AG08396 (cell line): Measurements from ENCODE around the gene PALMD.

Experiments used
- DNase-seq: peaks from one replicate; pipeline ENCODE4 v3.0.0; 2012; ENCODE audit warnings: low spot score, mixed read lengths

PALMD gene

DNA sequence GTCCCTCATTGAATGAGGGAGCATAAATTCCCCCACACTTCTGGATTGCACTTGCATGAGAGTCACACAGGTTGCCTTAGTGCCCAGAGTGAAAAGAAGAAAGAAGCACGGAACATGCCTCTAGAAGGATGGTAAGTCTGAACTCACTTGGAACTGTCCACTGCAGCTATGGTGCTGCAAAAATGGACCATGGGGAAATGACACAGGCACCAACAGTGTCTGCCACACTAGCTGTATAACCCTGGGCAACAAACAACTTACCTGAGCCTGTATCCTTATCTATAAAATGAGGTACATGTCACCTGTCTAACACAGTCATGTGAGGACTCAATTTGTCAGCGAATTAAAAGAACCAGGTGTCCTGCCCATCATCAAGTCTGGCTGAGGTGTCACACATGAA, 50.7 kb downstream of the PALMD start:
- DNase-seq: no peak

DNA sequence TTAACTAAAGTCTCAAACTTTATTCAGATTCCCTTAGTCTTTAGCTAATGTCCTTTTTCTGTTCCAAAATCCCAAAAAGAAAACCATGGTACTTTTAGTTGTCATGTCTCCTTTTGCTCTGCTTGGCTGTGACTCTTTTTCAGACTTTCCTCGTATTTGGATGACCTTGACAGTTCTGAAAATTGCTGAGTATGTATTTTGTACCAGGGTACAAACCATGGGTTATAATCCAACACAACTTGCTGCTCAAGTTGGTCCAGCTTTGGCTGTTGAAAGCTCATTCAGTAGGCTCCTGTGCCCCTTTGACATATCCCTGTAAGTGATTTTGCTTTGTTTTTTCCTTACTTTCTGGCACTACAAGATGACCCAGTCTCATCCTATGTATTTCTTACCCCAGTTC, 51.7 kb downstream of the PALMD start:
- DNase-seq: no peak

DNA sequence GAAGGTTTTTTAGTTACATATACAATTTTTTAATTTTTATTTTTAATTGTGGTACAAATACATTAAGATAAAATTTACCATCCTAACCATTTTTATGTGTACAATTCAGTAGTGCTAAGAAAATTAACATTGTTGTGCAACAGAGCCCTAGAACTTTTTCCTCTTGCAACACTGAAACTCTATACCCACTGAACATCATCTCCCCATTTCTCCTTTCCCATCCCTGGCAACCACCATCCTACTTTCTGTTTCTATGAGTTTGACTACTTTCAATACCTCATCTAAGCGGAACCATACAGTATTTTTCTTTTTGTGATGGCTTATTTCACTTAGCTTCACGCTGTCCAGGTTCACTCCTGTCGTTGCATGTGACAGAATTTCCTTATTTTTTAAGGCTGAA, 54.1 kb downstream of the PALMD start:
- DNase-seq: no peak

DNA sequence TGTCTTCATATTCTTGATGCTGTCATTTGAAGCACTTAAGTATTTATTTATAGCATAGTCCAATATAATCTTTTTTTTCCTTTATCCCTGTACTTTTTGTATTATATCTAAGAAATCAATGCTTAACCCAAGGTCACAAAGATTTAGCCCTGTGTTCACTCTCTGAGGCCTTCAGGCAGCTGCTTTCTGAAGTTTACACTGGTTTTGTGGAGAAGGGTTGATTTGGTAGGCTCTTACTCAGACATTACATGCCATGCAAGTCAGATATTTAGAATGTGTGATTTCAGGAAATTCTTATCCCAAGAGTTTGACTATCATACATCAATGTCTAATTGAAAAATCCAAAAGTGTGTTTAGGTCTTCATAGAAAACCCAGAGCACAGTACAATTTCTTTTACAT, 56.3 kb downstream of the PALMD start:
- no peak for DNase-seq

DNA sequence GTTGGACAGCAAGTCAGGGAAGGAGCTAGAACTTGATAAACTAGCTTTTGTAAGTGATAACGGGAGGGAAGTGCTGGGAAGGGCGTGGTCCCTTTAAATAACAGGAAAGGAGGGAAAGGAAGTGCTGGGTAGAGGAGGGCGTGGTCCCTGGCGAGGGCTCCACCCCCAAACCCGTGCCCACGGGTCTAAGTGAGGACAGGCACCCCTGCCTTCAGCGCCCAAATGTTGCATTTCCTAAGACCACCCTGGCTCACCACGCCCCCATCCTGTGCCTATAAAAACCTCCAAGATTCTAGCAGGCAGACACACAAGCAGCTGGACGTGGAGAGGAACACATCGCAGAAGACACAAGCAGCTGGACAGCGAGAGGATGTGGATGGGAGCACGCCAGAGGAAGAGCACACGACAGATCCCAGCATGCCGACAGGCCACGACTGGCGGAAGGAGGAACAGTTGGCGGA, 58.5 kb downstream of the PALMD start:
- no peak for DNase-seq

DNA sequence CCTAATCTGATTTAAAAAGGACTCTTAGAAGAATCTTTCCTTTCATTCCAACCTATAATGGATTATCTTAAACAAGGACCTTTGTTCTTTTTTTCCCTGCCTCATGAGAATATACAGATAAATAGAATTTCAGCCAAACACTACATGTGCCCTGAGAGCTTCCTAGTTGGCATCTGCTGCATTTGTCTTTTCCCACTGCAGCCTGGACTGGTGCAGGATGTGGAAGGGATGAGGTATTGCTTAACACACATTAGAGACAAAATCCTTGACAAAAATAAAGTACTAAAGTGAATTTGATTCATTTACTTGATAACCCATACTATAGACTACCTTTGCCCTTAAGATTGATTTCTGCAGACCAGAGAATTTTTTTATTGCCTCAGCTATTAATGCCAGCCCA, 59.5 kb downstream of the PALMD start:
- no peak for DNase-seq

DNA sequence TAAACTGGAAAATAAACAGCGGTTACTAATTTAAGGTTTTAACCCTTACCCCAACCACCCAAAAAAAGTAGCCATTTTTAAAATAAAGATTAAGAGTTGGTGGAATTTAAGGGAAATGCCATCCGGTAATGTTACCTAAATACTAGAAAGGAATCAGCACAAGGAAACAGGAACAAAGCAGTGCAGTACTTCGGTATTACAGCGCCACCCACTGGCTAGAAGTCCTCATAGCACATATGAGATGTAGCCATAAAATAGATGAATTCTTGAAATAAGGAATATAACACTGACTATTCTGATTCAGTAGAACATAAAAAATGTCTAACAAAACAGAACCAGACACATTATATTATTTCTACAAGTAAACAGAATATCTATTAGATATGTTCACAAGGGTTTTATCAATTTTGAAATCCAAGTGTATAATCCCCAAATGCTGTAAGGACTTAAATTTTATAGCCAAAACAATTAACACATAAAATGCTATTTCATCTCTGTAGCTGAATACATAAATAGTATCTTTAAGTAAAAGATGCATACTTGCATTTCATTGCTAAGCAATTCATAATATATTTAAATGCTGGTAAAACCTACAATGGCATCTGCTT, 61.7 kb downstream of the PALMD start:
- peak; percentile 28 for DNase-seq

DNA sequence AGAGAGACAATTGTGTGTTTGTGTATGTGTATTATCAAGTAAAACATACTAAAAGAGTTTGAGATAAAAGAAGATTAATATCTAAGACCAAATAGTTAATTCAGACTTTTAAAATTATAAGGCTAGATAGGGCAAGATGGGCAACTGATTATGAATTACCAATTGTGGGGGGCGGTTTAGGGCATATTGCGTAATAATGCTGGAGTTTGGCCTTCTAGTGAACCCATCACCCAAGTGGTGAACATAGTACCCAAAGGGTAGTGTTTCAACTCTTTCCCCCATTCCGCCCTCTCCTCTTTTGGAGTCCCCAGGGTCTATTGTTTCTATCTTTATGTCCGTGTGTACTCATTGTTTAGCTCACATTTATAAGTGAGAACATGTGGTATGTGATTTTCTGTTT, 65.1 kb downstream of the PALMD start:
- DNase-seq: no peak

DNA sequence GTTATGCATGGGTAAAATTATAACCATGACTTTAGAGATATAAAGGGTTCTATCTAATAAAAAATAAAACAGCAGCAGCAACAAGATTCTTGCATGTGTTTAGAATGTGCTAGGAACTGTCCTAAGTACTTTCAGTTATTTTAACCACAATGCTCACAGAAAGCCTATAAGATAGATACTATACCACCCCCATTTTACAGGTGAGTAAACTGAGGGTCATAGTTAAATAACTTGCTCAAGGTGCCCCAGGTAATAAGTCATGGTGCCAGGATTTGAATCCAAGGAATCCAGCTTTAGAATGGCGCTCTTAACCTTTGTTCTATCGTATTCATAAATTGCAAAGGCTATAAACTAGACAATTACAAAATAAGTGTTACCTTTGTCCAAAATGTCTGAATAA, 67.1 kb downstream of the PALMD start:
- no peak for DNase-seq

DNA sequence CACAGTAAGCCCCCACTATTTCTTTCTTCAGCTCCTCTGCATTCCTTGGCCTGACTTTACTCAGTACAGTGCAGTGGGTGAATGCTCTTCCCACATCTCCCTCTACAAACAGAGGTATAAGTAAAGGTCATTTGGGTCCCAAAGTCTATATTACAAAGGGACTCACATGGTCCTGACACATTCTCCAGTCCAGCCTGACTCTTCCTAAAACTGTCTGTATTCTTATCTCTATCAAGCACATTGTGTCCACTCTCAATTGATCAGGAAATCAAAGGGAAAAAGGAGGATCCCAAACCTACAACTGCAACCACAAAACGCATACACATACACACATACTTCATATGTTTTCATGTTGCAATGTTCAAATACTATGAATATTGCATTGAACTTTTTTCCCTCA, 71.1 kb downstream of the PALMD start:
- DNase-seq: no peak

DNA sequence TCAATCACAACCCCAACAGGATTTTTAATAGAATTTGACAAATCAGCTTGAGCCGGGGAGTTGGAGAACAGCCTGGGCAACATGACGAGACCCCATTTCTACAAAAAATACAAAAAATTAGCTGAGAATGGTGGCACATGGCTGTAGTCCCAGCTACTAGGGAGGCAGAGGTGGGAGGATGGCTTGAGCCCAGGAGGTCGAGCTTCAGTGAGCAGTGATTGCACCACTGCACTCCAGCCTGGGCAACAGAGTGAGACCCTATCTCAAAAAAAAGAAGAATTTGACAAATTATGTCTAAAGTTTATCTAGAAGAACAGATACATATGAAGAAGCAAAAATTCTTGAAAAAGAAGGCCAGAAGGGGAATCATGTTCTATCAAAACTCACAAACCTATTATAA, 77.3 kb downstream of the PALMD start:
- no peak for DNase-seq

DNA sequence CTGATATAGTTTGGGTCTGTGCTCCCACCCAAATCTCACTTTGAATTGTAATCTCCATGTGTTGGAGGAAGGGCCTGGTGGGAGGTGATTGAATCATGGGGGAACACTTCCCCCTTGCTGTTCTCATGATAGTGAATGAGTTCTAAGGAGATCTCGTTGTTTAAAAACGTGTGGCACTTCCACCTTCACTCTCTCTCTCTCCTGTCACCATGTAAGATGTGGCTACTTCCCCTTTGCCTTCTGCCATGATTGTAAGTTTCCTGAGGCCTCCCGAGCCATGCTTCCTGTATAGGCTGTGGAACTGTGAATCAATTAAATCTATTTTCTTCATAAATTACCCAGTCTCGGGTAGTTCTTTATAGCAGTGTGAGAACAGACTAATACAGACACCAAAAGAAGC, 80.1 kb downstream of the PALMD start:
- DNase-seq: no peak

DNA sequence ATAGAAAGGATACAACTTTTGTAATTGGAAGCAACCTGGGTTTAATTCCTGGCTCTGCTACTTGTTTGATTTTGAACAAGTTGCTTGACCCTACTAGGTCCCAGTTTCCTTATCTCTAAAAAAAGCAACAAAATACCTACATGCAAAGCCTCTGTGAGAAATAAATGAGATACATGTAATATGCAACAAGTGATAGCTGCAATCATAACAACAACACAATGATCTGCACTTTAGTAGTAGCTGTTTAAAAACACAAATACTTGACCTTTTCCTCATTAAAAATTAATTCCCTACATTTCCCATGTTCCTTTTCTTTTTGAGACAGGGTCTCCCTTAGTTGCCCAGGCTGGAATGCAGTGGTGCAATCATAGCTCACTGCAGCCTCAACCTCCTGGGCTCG, 80.5 kb downstream of the PALMD start:
- no peak for DNase-seq

DNA sequence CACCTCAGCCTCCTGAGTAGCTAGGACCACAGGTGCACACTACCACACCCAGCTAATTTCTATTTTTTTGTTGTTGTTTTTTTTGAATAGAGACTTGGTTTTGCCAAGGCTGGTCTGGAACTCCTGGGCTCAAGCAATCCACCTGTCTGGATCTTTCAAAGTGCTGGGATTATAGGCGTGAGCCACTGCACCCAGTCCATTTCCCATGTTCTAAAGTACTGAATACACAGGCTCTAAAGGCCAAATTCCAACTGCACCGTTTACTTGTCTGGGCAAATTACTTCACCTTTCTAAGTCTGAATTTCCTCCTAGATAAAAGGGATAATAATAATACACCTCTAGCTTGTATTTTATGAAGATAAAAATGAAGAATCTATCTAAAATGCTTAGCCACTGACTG, 80.9 kb downstream of the PALMD start:
- no peak for DNase-seq

DNA sequence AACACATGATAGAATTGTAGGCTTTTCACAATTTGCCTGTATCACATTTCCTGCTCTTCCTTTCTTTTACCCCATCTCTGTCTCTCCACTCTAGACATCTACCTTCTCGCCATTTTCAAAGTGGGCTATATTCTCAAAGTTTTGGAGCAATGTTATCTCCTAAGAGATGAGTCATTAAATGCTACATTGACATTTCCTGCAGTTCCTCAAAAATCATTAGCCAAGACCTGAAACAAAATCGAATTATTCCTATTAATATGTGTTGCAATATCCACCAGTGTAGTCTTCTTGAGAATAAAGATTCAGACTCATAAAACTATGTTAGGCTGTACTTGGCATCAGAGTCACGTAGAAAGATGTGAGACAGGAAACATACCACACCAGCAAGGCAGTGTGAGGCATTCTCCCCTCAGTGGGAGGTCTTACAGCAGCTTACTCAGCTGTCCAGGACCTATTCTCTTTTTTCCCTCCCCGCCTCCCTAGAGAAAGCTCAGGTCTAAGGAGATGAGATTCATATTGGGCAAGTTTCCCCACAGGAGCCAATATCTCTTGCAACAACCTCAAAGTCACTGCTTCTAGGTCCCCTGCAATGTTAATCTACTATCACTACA, 81.8 kb downstream of the PALMD start:
- no peak for DNase-seq

DNA sequence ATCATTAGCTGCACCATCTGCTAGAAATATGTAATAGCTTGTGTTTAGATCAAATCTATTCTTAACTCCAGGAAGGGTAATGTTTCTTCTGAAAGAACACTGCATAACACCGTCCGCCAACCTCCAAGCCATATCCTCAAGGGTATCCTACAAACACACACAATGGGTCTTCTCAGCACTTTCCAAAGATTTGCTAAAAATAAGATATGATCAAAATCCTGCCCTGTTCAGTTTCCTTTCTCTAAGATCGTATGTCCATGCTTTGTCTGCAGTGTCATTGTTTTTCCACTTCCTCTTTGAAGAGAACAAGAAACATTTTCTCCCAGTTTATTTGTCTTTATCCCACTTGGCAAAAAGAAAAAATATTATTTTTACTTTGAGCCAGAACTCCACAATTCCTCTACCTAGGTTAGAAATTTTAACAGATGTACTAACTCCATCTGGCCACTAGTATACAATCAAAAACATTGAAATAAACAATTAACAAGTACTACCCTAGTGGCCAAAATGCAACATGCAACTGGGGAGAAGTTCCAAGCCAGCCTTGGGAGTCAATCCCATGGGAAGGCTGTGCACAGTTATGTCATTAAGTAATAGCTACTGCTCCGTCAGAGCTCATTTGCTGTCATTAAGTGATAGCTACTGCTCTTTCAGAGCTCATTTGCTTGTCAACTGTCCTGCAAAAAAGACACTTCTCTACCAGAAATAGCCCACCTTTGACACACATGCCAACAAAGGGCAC, 82.8 kb downstream of the PALMD start:
- no peak for DNase-seq

DNA sequence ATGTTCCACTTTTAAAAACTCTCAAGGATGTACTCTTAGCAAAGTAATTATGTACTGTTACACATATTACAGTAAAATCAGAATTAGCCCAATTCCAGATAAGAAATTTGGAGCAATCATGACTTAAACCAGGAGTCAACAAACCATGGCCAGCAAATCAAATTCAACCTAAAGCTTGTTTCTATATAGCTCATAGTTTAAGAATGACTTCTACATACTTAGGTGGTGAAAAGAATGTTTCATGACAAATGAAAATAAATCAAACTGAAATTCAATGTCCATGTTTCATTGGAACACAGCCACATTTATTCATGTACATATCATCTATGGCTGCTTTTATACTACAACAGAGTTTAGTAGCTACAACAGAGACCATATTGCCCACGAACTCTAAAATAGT, 85.5 kb downstream of the PALMD start:
- DNase-seq: no peak

DNA sequence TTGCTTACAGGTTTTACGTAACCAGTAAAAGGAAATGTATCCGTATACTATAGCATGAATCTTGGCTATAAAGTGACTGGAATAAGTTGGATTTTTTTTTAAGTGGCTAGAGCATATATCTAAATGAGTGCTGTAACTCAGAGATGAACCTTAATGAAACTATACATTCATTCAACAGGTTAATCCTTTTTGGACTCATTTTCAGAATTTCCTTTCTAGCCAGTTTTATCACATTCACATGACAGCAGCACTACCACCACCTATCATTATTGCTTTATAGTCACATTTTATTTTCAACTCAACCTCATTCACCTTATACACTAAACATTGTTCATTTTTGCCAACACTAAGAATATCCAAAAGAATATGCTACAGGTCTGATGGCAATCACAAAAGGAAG, 89.9 kb downstream of the PALMD start:
- DNase-seq: no peak

DNA sequence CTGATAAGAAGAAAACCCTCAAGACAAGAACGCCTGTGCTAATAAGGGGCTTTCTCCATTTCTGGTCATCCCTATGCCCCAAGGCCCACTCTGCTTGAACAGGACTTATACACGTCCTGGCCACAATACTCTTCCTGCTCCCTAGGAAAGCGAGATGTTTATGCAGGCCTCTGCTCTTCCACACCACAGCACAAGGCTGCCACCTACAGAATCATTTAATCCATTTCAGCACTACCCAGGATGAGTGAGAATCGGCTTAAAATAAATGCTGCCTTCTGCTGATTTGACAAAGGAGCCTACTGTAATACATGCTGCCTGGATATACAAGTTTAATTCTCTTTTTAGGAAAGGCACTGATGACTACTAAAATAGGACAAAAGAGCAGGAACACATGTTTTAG, 91.1 kb downstream of the PALMD start:
- DNase-seq: peak; percentile 53

DNA sequence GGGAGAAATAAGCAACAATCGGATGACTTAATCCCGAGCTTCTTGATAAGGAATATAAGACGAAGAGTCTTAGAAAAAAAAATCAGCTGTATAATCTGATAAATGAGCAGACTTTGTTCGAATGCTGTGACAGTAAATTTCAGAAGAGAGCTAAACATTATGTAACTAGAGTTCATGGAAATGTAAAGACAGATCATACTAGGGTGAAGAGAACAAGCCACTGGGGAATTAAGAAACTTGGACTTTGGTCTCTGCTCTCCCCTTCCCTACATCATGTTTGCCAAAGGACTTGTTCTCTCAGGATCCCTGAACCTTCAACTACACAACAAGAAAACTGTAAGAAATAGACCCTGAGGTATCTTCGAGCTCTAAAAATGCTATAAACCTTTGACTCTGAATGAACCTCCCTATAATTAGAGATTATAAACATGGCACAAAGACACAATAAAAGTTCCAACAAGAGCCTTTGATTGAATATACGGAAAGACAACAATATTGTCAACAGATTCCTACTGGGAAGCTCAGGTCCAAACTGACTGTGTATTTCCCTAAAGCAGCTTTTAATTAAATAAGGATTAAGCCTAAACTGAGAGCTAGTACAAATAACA, 93.0 kb downstream of the PALMD start:
- no peak for DNase-seq

DNA sequence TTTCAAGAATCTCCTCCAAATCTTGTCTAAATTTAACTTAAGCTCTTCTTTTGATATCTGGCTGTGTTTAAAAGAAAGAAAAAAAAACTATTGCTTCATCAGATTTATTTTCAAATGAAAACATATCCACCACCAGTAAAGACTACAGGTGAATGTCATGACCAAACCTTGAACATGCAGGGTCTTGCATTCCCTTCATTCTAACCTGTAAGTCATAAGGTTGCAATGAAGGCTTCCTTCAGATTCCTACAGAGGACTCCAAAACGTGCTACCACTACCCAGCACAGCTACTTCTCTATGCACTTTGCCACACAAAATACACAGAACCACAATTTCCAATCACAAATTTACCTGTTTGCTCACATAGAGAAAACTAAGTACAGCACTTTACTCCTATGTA, 94.2 kb downstream of the PALMD start:
- no peak for DNase-seq
